Thyroid gland (tissue), 4 donors: ENCODE measurements around the gene RRP12.

ENCODE experiments used
- POLR2A ChIP-seq, 2 donors: fragments of 450-650 bp; IDR thresholded peaks; one replicate each; pipeline ENCODE4 v1.6.1; 2017; ENCODE audit warnings: antibody characterized with exemption in 2 of 2, mild to moderate bottlenecking in 2 of 2, moderate library complexity in 1 of 2
- TF ChIP-seq, protein P1 (sequence below), 6 experiments: fragments of 200-600 bp in 3 of 6; fragments of 450-650 bp in 3 of 6; sonication (generic) in 3 of 6; IDR thresholded peaks; one replicate each; pipeline ENCODE4 v1.5.1; 2016 to 2019; ENCODE audit warnings: antibody characterized with exemption in 6 of 6, mild to moderate bottlenecking in 2 of 6, inconsistent platforms in 1 of 6, moderate library complexity in 1 of 6

DNA sequence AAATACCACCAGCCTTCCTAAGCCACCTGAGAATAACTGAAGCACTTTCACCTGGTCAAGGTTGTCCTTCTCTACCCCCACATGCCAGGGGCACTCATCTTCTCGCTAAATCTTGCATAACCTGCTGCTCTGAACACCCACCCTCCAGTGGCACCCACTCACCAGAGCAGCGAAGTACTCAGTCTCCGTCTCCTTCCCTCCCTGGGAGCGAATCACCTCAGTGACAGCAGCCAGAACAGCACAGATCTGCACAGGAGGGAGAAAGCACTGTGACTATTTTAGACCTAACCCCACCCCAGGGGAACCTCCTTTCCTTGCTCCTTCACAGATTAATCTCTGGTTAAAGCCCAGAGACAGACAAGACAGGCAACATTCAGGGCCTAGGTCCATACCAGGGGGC lies 5.1 kb downstream of the RRP12 start:
- TF ChIP-seq, protein P1, sequence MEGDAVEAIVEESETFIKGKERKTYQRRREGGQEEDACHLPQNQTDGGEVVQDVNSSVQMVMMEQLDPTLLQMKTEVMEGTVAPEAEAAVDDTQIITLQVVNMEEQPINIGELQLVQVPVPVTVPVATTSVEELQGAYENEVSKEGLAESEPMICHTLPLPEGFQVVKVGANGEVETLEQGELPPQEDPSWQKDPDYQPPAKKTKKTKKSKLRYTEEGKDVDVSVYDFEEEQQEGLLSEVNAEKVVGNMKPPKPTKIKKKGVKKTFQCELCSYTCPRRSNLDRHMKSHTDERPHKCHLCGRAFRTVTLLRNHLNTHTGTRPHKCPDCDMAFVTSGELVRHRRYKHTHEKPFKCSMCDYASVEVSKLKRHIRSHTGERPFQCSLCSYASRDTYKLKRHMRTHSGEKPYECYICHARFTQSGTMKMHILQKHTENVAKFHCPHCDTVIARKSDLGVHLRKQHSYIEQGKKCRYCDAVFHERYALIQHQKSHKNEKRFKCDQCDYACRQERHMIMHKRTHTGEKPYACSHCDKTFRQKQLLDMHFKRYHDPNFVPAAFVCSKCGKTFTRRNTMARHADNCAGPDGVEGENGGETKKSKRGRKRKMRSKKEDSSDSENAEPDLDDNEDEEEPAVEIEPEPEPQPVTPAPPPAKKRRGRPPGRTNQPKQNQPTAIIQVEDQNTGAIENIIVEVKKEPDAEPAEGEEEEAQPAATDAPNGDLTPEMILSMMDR (IDR thresholded peaks at IDR 0.05) = no peak
- TF ChIP-seq POLR2A (IDR thresholded peaks at IDR 0.05) = no peak
